MM.1S (cell line): ENCODE data around the gene HHIPL1.

Experiments
- EZH2 ChIP-seq: fragments of 300-600 bp; sonication (generic); optimal IDR thresholded peaks from 2 replicates; pipeline ENCODE3; 2017; ENCODE audit warnings: low read depth, mild to moderate bottlenecking, antibody characterized with exemption, low read length, mixed read lengths
- TF ChIP-seq, protein P1 (sequence below): fragments of 300-600 bp; sonication (generic); IDR thresholded peaks from 2 replicates; pipeline ENCODE4 v1.5.1; 2016; ENCODE audit warnings: antibody characterized with exemption, low read length, mixed read lengths

DNA sequence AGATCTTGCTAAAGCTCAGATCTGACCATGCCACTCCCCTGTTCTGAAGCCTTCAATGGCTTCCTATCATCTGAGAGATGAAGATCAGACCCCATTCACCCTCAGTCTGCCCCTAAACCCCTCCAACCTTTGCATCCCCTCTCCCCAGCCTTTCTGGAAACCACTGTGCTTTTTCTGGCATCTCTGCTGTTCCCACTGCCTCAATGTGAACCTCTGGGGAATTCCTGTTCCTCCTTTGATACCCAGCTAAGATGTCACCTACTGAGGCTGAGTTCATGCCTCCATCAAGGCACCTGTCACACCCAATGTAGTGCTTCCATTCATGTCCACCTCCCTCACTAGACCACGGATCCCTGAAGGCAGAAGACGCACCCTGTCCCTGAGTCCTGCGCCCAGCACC lies 58.5 kb downstream of the HHIPL1 start:
- TF ChIP-seq EZH2: no peak
- TF ChIP-seq, protein P1, sequence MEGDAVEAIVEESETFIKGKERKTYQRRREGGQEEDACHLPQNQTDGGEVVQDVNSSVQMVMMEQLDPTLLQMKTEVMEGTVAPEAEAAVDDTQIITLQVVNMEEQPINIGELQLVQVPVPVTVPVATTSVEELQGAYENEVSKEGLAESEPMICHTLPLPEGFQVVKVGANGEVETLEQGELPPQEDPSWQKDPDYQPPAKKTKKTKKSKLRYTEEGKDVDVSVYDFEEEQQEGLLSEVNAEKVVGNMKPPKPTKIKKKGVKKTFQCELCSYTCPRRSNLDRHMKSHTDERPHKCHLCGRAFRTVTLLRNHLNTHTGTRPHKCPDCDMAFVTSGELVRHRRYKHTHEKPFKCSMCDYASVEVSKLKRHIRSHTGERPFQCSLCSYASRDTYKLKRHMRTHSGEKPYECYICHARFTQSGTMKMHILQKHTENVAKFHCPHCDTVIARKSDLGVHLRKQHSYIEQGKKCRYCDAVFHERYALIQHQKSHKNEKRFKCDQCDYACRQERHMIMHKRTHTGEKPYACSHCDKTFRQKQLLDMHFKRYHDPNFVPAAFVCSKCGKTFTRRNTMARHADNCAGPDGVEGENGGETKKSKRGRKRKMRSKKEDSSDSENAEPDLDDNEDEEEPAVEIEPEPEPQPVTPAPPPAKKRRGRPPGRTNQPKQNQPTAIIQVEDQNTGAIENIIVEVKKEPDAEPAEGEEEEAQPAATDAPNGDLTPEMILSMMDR: no peak
